ENCODE measurements around the gene MARCHF2.
"Not testable (repeated sequence)": the region's sequence is repeated elsewhere in the genome, so short reads cannot be mapped to it uniquely, and the experiment has no call there.

MARCHF2 gene

GRCh38 chr19:8412783-8413628 is at the start of gene MARCHF2:
MARCHF2 (plus strand) TSS chr19:8413305; CDS start chr19:8421841, 8,536 bp downstream.
- H3K36me3 ChIP-seq (ENCODE audit: control insufficient read depth, insufficient read depth, low read length, severe bottlenecking): no peaks in the 10 kb centered on the region
- DNase-seq (ENCODE audit: low read depth): peak; percentile 98
- H3K4me1 ChIP-seq (ENCODE audit: control insufficient read depth, insufficient read depth, low read length): peaks cover 19% of the 10 kb centered on the region
- no peaks in the 10 kb centered on the region for H3K9me3 ChIP-seq (ENCODE audit: control insufficient read depth, low read length)
- H3K27me3 ChIP-seq (replicated peaks; ENCODE audit: control insufficient read depth, insufficient read depth, low read length): no peaks in the 10 kb centered on the region
- peak within 1 kb of the TSS; percentile 86 for H3K4me3 ChIP-seq (ENCODE audit: low read length)
- H3K9ac ChIP-seq (ENCODE audit: low read length): peak within 1 kb of the TSS; percentile 87

- Histone ChIP-seq H3K9ac (ENCODE audit: low read length) (peak within 1 kb of the TSS; percentile 94), H3K36me3 (ENCODE audit: control insufficient read depth, insufficient read depth, low read length, severe bottlenecking) (peaks cover 25% of the 10 kb centered on the region), H3K4me3 (ENCODE audit: low read length) (peak within 1 kb of the TSS; percentile 90), H3K4me1 (ENCODE audit: control insufficient read depth, insufficient read depth, low read length) (peaks cover 43% of the 10 kb centered on the region), H3K9me3 (ENCODE audit: control insufficient read depth, low read length) (no peaks in the 10 kb centered on the region), H3K27me3 (replicated peaks; ENCODE audit: control insufficient read depth, insufficient read depth, low read length) (no peaks in the 10 kb centered on the region)
- DNase-seq (ENCODE audit: low read depth): peak; percentile 94
Measured at GRCh38 chr19:8363803-8364771, 49.0 kb upstream of the MARCHF2 start, which contains the start of gene ANGPTL4. ANGPTL4 (plus strand) TSS chr19:8364155; CDS start chr19:8364322, 167 bp downstream.

GRCh38 chr19:8366121-8366581 is 47.0 kb upstream of the MARCHF2 start:
- no peaks in the 10 kb centered on the region for H3K27me3 ChIP-seq (replicated peaks; ENCODE audit: control insufficient read depth, insufficient read depth, low read length)
- H3K4me1 ChIP-seq (ENCODE audit: control insufficient read depth, insufficient read depth, low read length): peaks cover 60% of the 10 kb centered on the region
- peaks cover 44% of the 10 kb centered on the region for H3K36me3 ChIP-seq (ENCODE audit: control insufficient read depth, insufficient read depth, low read length, severe bottlenecking)
- no peaks in the 10 kb centered on the region for H3K9me3 ChIP-seq (ENCODE audit: control insufficient read depth, low read length)
- H3K9ac ChIP-seq (ENCODE audit: low read length): peak overlapping the region; percentile 94
- H3K4me3 ChIP-seq (ENCODE audit: low read length): peak overlapping the region; percentile 90
- DNase-seq (ENCODE audit: low read depth): no peak

- no peaks in the 10 kb centered on the region for H3K9me3 ChIP-seq (ENCODE audit: control insufficient read depth, low read length)
- no peaks in the 10 kb centered on the region for H3K27me3 ChIP-seq (replicated peaks; ENCODE audit: control insufficient read depth, insufficient read depth, low read length)
- H3K36me3 ChIP-seq (ENCODE audit: control insufficient read depth, insufficient read depth, low read length, severe bottlenecking): peaks cover 52% of the 10 kb centered on the region
- DNase-seq (ENCODE audit: low read depth): peak; percentile 44
- peak overlapping the region; percentile 94 for H3K9ac ChIP-seq (ENCODE audit: low read length)
- H3K4me1 ChIP-seq (ENCODE audit: control insufficient read depth, insufficient read depth, low read length): peaks cover 64% of the 10 kb centered on the region
- peak overlapping the region; percentile 90 for H3K4me3 ChIP-seq (ENCODE audit: low read length)
Measured at GRCh38 chr19:8366961-8367326, 46.2 kb upstream of the MARCHF2 start.

GRCh38 chr19:8367327-8368001 is 45.6 kb upstream of the MARCHF2 start:
- Histone ChIP-seq H3K9me3 (ENCODE audit: control insufficient read depth, low read length) (no peaks in the 10 kb centered on the region), H3K4me3 (ENCODE audit: low read length) (peak overlapping the region; percentile 90), H3K27me3 (replicated peaks; ENCODE audit: control insufficient read depth, insufficient read depth, low read length) (no peaks in the 10 kb centered on the region), H3K9ac (ENCODE audit: low read length) (peak overlapping the region; percentile 94), H3K36me3 (ENCODE audit: control insufficient read depth, insufficient read depth, low read length, severe bottlenecking) (peaks cover 57% of the 10 kb centered on the region), H3K4me1 (ENCODE audit: control insufficient read depth, insufficient read depth, low read length) (peaks cover 59% of the 10 kb centered on the region)
- DNase-seq (ENCODE audit: low read depth): peak; percentile 99

GRCh38 chr19:8370176-8371010 is 42.7 kb upstream of the MARCHF2 start:
- no peak overlapping the region for H3K4me3 ChIP-seq (ENCODE audit: low read length)
- H3K27me3 ChIP-seq (replicated peaks; ENCODE audit: control insufficient read depth, insufficient read depth, low read length): no peaks in the 10 kb centered on the region
- peaks cover 79% of the 10 kb centered on the region for H3K36me3 ChIP-seq (ENCODE audit: control insufficient read depth, insufficient read depth, low read length, severe bottlenecking)
- DNase-seq (ENCODE audit: low read depth): no peak
- H3K9me3 ChIP-seq (ENCODE audit: control insufficient read depth, low read length): no peaks in the 10 kb centered on the region
- peaks cover 64% of the 10 kb centered on the region for H3K4me1 ChIP-seq (ENCODE audit: control insufficient read depth, insufficient read depth, low read length)
- peak overlapping the region; percentile 67 for H3K9ac ChIP-seq (ENCODE audit: low read length)

- DNase-seq (ENCODE audit: low read depth): no peak
- no peaks in the 10 kb centered on the region for H3K27me3 ChIP-seq (replicated peaks; ENCODE audit: control insufficient read depth, insufficient read depth, low read length)
- H3K36me3 ChIP-seq (ENCODE audit: control insufficient read depth, insufficient read depth, low read length, severe bottlenecking): peaks cover 74% of the 10 kb centered on the region
- peak overlapping the region; percentile 67 for H3K9ac ChIP-seq (ENCODE audit: low read length)
- H3K4me1 ChIP-seq (ENCODE audit: control insufficient read depth, insufficient read depth, low read length): peaks cover 58% of the 10 kb centered on the region
- H3K9me3 ChIP-seq (ENCODE audit: control insufficient read depth, low read length): no peaks in the 10 kb centered on the region
- peak overlapping the region; percentile 44 for H3K4me3 ChIP-seq (ENCODE audit: low read length)
Measured at GRCh38 chr19:8371011-8371804, 41.9 kb upstream of the MARCHF2 start.

- peak overlapping the region; percentile 45 for H3K9ac ChIP-seq (ENCODE audit: low read length)
- H3K36me3 ChIP-seq (ENCODE audit: control insufficient read depth, insufficient read depth, low read length, severe bottlenecking): peaks cover 54% of the 10 kb centered on the region
- H3K27me3 ChIP-seq (replicated peaks; ENCODE audit: control insufficient read depth, insufficient read depth, low read length): no peaks in the 10 kb centered on the region
- no peaks in the 10 kb centered on the region for H3K9me3 ChIP-seq (ENCODE audit: control insufficient read depth, low read length)
- peak overlapping the region; percentile 15 for H3K4me3 ChIP-seq (ENCODE audit: low read length)
- DNase-seq (ENCODE audit: low read depth): no peak
- H3K4me1 ChIP-seq (ENCODE audit: control insufficient read depth, insufficient read depth, low read length): peaks cover 33% of the 10 kb centered on the region
Measured at GRCh38 chr19:8373867-8374813, 39.0 kb upstream of the MARCHF2 start.

GRCh38 chr19:8375766-8376165 is 37.3 kb upstream of the MARCHF2 start:
- H3K27me3 ChIP-seq (replicated peaks; ENCODE audit: control insufficient read depth, insufficient read depth, low read length); H3K9me3 ChIP-seq (ENCODE audit: control insufficient read depth, low read length); H3K4me3 ChIP-seq (ENCODE audit: low read length); H3K9ac ChIP-seq (ENCODE audit: low read length); DNase-seq (ENCODE audit: low read depth): not testable (repeated sequence)
- peaks cover 39% of the 10 kb centered on the region for H3K36me3 ChIP-seq (ENCODE audit: control insufficient read depth, insufficient read depth, low read length, severe bottlenecking)
- H3K4me1 ChIP-seq (ENCODE audit: control insufficient read depth, insufficient read depth, low read length): peaks cover 20% of the 10 kb centered on the region
